ENCODE results near the gene MLLT1.

The MLLT1 gene

GRCh38 chr19:6274756-6275155 lies 5.0 kb downstream of the MLLT1 start:
- DNase-seq (ENCODE audit: low read depth), result no peak

- DNase-seq (ENCODE audit: low read depth), result no peak
Observed at GRCh38 chr19:6273701-6274601, 5.8 kb downstream of the MLLT1 start.

GRCh38 chr19:6272913-6273600 lies 6.7 kb downstream of the MLLT1 start:
- no peak for DNase-seq (ENCODE audit: low read depth)

GRCh38 chr19:6272411-6272791 lies 7.4 kb downstream of the MLLT1 start:
- no peak for DNase-seq (ENCODE audit: low read depth)

GRCh38 chr19:6271721-6272410 lies 7.9 kb downstream of the MLLT1 start:
- no peak for DNase-seq (ENCODE audit: low read depth)

- no peak for DNase-seq (ENCODE audit: low read depth)
Observed at GRCh38 chr19:6271251-6271650, 8.5 kb downstream of the MLLT1 start.

- no peak for DNase-seq (ENCODE audit: low read depth)
Observed at GRCh38 chr19:6270822-6271221, 9.0 kb downstream of the MLLT1 start.

- DNase-seq (ENCODE audit: low read depth), result no peak
Observed at GRCh38 chr19:6270076-6270745, 9.6 kb downstream of the MLLT1 start.

GRCh38 chr19:6269101-6269886 lies 10.5 kb downstream of the MLLT1 start:
- DNase-seq (ENCODE audit: low read depth), result no peak

- DNase-seq (ENCODE audit: low read depth), result no peak
Observed at GRCh38 chr19:6268382-6268771, 11.4 kb downstream of the MLLT1 start.

GRCh38 chr19:6267552-6268381 lies 12.0 kb downstream of the MLLT1 start:
- DNase-seq (ENCODE audit: low read depth), result no peak

- no peak for DNase-seq (ENCODE audit: low read depth)
Observed at GRCh38 chr19:6264803-6265202, 15.0 kb downstream of the MLLT1 start.

GRCh38 chr19:6263735-6264444 lies 15.9 kb downstream of the MLLT1 start:
- DNase-seq (ENCODE audit: low read depth), result no peak

GRCh38 chr19:6263306-6263705 lies 16.5 kb downstream of the MLLT1 start:
- DNase-seq (ENCODE audit: low read depth), result no peak

- no peak for DNase-seq (ENCODE audit: low read depth)
Observed at GRCh38 chr19:6262519-6262918, 17.3 kb downstream of the MLLT1 start.

GRCh38 chr19:6261883-6262282 lies 17.9 kb downstream of the MLLT1 start:
- no peak for DNase-seq (ENCODE audit: low read depth)

GRCh38 chr19:6260912-6261650 lies 18.7 kb downstream of the MLLT1 start:
- DNase-seq (ENCODE audit: low read depth), result no peak

GRCh38 chr19:6260376-6260775 lies 19.4 kb downstream of the MLLT1 start:
- no peak for DNase-seq (ENCODE audit: low read depth)

GRCh38 chr19:6259312-6259861 lies 20.4 kb downstream of the MLLT1 start:
- DNase-seq (ENCODE audit: low read depth), result no peak

Data from stimulated activated CD8-positive, alpha-beta memory T cell treated with anti-CD3 and anti-CD28 coated beads, Interleukin-15, amount 100 ng/mL, for 1 hour (primary cell).